WTC11 (cell line): ENCODE measurements around the gene NUP210. TPM values are rescaled to one million over a fixed set of nuclear protein-coding genes. Genes with fewer than 3 reads are reported as not detected.

ENCODE experiments used
- ATAC-seq: fragments of 200-7000 bp; cut with Tn5 transposase; 2 replicates; pipeline ENCODE4 v1.10.0; 2021; ENCODE audit warnings: mild to moderate bottlenecking, moderate library complexity
- CTCF ChIA-PET: fragments of 300-600 bp; sonication (Branson Sonifier 250); formaldehyde crosslinking; loops from one replicate; lab custom pipeline; 2021; ENCODE audit warnings: antibody characterized with exemption; lab: Charles Lee
- POLR2A ChIA-PET: fragments of 350-600 bp; sonication (Branson Sonifier 250); formaldehyde crosslinking; loops from one replicate; lab custom pipeline; 2021; ENCODE audit warnings: antibody characterized with exemption; lab: Charles Lee
- DNase-seq: peaks from one replicate; pipeline ENCODE4 v3.0.0; 2021; ENCODE audit warnings: low spot score
- H3K27ac Mint-ChIP-seq: 2 replicates; pipeline ENCODE4 v1.8.0; 2021; ENCODE audit warnings: mixed read lengths
- H3K27me3 Mint-ChIP-seq: 2 replicates; pipeline ENCODE4 v1.8.0; 2021; ENCODE audit warnings: low read depth, mild to moderate bottlenecking, moderate library complexity, mixed read lengths
- H3K36me3 Mint-ChIP-seq: 2 replicates; pipeline ENCODE4 v1.8.0; 2021; ENCODE audit warnings: mixed read lengths
- H3K4me1 Mint-ChIP-seq: 2 replicates; pipeline ENCODE4 v1.8.0; 2022; ENCODE audit warnings: mixed read lengths
- H3K4me3 Mint-ChIP-seq: 2 replicates; pipeline ENCODE4 v1.8.0; 2021; ENCODE audit warnings: mild to moderate bottlenecking, moderate library complexity, mixed read lengths
- H3K9me3 Mint-ChIP-seq: 2 replicates; pipeline ENCODE4 v1.8.0; 2021; ENCODE audit warnings: mixed read lengths
- CREB1 ChIP-seq: sonication (generic); formaldehyde crosslinking; IDR thresholded peaks from 2 replicates; pipeline ENCODE4 v1.8.0; 2023; ENCODE audit warnings: mild to moderate bottlenecking, missing genetic modification reagents
- CREM ChIP-seq: sonication (generic); formaldehyde crosslinking; IDR thresholded peaks from 2 replicates; pipeline ENCODE4 v1.8.1; 2022; ENCODE audit warnings: mild to moderate bottlenecking, missing genetic modification reagents, moderate library complexity
- ELF4 ChIP-seq: sonication (generic); formaldehyde crosslinking; IDR thresholded peaks from 2 replicates; pipeline ENCODE4 v1.8.1; 2022; ENCODE audit warnings: low read depth, mild to moderate bottlenecking, moderate library complexity, missing genetic modification reagents
- ETV6 ChIP-seq: sonication (generic); formaldehyde crosslinking; IDR thresholded peaks from 2 replicates; pipeline ENCODE4 v1.8.1; 2022; ENCODE audit warnings: mild to moderate bottlenecking, missing genetic modification reagents
- HMGA2 ChIP-seq: fragments of 250-450 bp; sonication (Bioruptor Pico); IDR thresholded peaks from 2 replicates; pipeline ENCODE4 v1.4.0; 2021; ENCODE audit warnings: mild to moderate bottlenecking, moderate library complexity
- KAT7 ChIP-seq: sonication (generic); formaldehyde crosslinking; IDR thresholded peaks from 2 replicates; pipeline ENCODE4 v1.8.1; 2023; ENCODE audit warnings: missing genetic modification reagents, mild to moderate bottlenecking, borderline replicate concordance
- NFATC4 ChIP-seq: fragments of 250-450 bp; sonication (Bioruptor Pico); IDR thresholded peaks from 2 replicates; pipeline ENCODE4 v1.9.0; 2021; ENCODE audit warnings: mild to moderate bottlenecking
- NR3C1 ChIP-seq: sonication (generic); formaldehyde crosslinking; conservative IDR thresholded peaks from 2 replicates; pipeline ENCODE4 v1.8.1; 2023; ENCODE audit warnings: low read depth, mild to moderate bottlenecking, missing genetic modification reagents
- RELA ChIP-seq: sonication (generic); formaldehyde crosslinking; IDR thresholded peaks from 2 replicates; pipeline ENCODE4 v1.8.1; 2022; ENCODE audit warnings: missing genetic modification reagents, mild to moderate bottlenecking, borderline replicate concordance
- RORB ChIP-seq: fragments of 250-450 bp; sonication (Bioruptor Pico); IDR thresholded peaks from 2 replicates; pipeline ENCODE4 v1.9.0; 2021; ENCODE audit warnings: mild to moderate bottlenecking
- TEAD4 ChIP-seq: sonication (generic); formaldehyde crosslinking; IDR thresholded peaks from 2 replicates; pipeline ENCODE4 v1.8.0; 2022; ENCODE audit warnings: mild to moderate bottlenecking, missing genetic modification reagents
- ZNF219 ChIP-seq: sonication (generic); formaldehyde crosslinking; IDR thresholded peaks from 2 replicates; pipeline ENCODE4 v1.8.0; 2023; ENCODE audit warnings: missing genetic modification reagents, mild to moderate bottlenecking, borderline replicate concordance
- ZNF263 ChIP-seq: sonication (generic); formaldehyde crosslinking; IDR thresholded peaks from 2 replicates; pipeline ENCODE4 v1.8.1; 2022; ENCODE audit warnings: low read depth, mild to moderate bottlenecking, moderate library complexity, missing genetic modification reagents
- ZNF416 ChIP-seq: fragments of 250-450 bp; sonication (Bioruptor Pico); IDR thresholded peaks from 2 replicates; pipeline ENCODE4 v1.9.0; 2021; ENCODE audit warnings: mild to moderate bottlenecking, inconsistent platforms
- ZNF423 ChIP-seq: fragments of 250-450 bp; sonication (Bioruptor Pico); IDR thresholded peaks from 2 replicates; pipeline ENCODE4 v2.1.2; 2022; ENCODE audit warnings: mild to moderate bottlenecking, moderate library complexity
- ZNF512 ChIP-seq: sonication (generic); formaldehyde crosslinking; IDR thresholded peaks from 2 replicates; pipeline ENCODE4 v1.8.1; 2022; ENCODE audit warnings: missing genetic modification reagents, borderline replicate concordance
- ZNF671 ChIP-seq: fragments of 250-450 bp; sonication (Bioruptor Pico); IDR thresholded peaks from 2 replicates; pipeline ENCODE4 v1.8.0; 2021; ENCODE audit warnings: mild to moderate bottlenecking
- total RNA-seq: library from RNA; stranded (reverse); gene quantifications from 3 replicates; pipeline ENCODE4 v1.2.3, GENCODE V29; 2021
- TF ChIP-seq, protein P1 (sequence below): sonication (generic); formaldehyde crosslinking; IDR thresholded peaks from 2 replicates; pipeline ENCODE4 v1.8.1; 2023; ENCODE audit warnings: mild to moderate bottlenecking, missing genetic modification reagents, moderate library complexity
- TF ChIP-seq, protein P2 (sequence below): sonication (generic); formaldehyde crosslinking; IDR thresholded peaks from 2 replicates; pipeline ENCODE4 v1.8.1; 2022; ENCODE audit warnings: low read depth, mild to moderate bottlenecking, moderate library complexity, missing genetic modification reagents, borderline replicate concordance
- TF ChIP-seq, protein P3 (sequence below): sonication (generic); formaldehyde crosslinking; IDR thresholded peaks from 2 replicates; pipeline ENCODE4 v1.8.0; 2022; ENCODE audit warnings: mild to moderate bottlenecking, missing genetic modification reagents
- TF ChIP-seq, protein P4 (sequence below): sonication (generic); formaldehyde crosslinking; IDR thresholded peaks from 2 replicates; pipeline ENCODE4 v1.8.0; 2022; ENCODE audit warnings: mild to moderate bottlenecking, missing genetic modification reagents
- TF ChIP-seq, protein P5 (sequence below): fragments of 200-600 bp; IDR thresholded peaks from 2 replicates; pipeline ENCODE4 v1.8.0; 2022; ENCODE audit warnings: antibody characterized with exemption
- TF ChIP-seq, protein P6 (sequence below): fragments of 250-450 bp; sonication (Bioruptor Pico); IDR thresholded peaks from 2 replicates; pipeline ENCODE4 v1.9.0; 2021; ENCODE audit warnings: mild to moderate bottlenecking

NUP210 gene
- total RNA-seq, 1 experiment from 2014 or later: 59.2 TPM

DNA sequence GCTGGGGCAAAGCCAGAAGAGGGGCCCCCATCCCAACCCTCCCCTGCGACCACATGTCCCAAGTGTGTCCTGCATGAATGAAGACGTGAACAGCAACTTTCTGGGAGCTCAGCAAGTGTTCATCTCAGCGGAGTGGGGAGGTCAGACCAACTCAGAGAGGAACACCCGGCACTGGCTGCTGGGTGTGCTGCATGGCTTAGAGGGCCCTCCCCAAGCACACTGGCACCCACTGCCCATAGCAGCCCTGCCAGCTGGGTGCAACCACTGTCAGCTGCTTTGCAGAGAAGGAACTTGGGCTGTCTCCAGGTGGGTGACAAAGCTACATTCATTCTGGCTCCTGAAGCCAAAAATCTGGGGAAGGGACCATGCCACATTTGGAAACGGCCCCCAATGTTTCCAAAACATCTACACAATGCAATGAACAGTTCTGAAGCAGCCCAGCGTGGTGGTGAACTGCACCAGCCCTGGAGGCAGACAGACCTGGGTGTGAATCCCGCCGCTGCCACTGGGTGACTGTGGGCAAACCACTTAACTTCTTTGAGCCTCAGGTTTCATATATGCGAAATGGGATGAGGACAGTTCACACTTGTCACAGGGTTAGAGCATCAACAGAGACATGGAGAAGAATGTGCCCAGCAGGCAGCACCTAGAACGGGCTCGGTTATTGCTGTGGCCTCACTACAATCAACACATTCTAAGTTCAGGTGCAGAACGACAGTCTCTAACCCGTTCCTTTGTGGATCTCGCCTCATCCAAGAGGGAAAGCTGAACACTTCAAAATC is 145.4 kb downstream of the NUP210 start:
- H3K27me3 Mint-ChIP-seq: no peaks in the 10 kb centered on the region
- TF ChIP-seq CREB1 (CRISPR knock-in tag) (no peak), ZNF423 (CRISPR knock-in tag) (no peak), ZNF219 (CRISPR knock-in tag) (no peak), ZNF416 (no peak), HMGA2 (CRISPR knock-in tag) (no peak), ELF4 (CRISPR knock-in tag) (no peak), RELA (CRISPR knock-in tag) (no peak), KAT7 (CRISPR knock-in tag) (no peak), RORB (no peak), ZNF512 (CRISPR knock-in tag) (no peak)
- TF ChIP-seq, protein P1, sequence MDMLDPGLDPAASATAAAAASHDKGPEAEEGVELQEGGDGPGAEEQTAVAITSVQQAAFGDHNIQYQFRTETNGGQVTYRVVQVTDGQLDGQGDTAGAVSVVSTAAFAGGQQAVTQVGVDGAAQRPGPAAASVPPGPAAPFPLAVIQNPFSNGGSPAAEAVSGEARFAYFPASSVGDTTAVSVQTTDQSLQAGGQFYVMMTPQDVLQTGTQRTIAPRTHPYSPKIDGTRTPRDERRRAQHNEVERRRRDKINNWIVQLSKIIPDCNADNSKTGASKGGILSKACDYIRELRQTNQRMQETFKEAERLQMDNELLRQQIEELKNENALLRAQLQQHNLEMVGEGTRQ (CRISPR knock-in tag): no peak
- TF ChIP-seq, protein P2, sequence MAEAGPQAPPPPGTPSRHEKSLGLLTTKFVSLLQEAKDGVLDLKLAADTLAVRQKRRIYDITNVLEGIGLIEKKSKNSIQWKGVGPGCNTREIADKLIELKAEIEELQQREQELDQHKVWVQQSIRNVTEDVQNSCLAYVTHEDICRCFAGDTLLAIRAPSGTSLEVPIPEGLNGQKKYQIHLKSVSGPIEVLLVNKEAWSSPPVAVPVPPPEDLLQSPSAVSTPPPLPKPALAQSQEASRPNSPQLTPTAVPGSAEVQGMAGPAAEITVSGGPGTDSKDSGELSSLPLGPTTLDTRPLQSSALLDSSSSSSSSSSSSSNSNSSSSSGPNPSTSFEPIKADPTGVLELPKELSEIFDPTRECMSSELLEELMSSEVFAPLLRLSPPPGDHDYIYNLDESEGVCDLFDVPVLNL (CRISPR knock-in tag): no peak
- TF ChIP-seq, protein P3, sequence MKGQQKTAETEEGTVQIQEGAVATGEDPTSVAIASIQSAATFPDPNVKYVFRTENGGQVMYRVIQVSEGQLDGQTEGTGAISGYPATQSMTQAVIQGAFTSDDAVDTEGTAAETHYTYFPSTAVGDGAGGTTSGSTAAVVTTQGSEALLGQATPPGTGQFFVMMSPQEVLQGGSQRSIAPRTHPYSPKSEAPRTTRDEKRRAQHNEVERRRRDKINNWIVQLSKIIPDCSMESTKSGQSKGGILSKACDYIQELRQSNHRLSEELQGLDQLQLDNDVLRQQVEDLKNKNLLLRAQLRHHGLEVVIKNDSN: no peak
- TF ChIP-seq, protein P4, sequence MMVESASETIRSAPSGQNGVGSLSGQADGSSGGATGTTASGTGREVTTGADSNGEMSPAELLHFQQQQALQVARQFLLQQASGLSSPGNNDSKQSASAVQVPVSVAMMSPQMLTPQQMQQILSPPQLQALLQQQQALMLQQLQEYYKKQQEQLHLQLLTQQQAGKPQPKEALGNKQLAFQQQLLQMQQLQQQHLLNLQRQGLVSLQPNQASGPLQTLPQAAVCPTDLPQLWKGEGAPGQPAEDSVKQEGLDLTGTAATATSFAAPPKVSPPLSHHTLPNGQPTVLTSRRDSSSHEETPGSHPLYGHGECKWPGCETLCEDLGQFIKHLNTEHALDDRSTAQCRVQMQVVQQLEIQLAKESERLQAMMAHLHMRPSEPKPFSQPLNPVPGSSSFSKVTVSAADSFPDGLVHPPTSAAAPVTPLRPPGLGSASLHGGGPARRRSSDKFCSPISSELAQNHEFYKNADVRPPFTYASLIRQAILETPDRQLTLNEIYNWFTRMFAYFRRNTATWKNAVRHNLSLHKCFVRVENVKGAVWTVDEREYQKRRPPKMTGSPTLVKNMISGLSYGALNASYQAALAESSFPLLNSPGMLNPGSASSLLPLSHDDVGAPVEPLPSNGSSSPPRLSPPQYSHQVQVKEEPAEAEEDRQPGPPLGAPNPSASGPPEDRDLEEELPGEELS (CRISPR knock-in tag): no peak
- H3K27ac Mint-ChIP-seq: no peak overlapping the region
- CTCF ChIA-PET: no interaction called here
- peak; percentile 3 for DNase-seq
- H3K9me3 Mint-ChIP-seq: peaks cover 11% of the 10 kb centered on the region; the same call in 1 of the 2 replicates
- no peak overlapping the region for H3K4me3 Mint-ChIP-seq
- POLR2A ChIA-PET: no interaction called here
- ATAC-seq: no peak
- H3K36me3 Mint-ChIP-seq: peaks cover 3% of the 10 kb centered on the region
- peaks cover 19% of the 10 kb centered on the region for H3K4me1 Mint-ChIP-seq

DNA sequence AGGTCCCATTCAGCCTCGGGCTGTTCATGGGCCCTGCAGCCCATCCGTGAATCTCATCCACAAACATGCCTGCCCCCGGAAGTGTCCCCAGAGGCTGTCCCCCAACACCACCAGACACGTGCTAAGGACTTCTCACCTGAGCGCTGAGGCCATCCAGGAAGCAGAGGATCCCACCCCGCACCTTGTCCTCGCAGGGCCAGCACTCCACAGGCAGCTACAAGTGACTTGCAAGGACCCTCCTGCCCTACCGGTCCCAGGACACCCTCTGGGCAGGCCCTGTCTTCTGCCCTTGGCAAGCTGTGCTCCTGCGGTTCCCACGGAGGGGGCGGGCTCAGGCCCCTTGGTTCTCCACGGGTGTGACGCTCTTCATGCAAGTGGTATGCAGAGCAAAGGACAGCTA is 146.0 kb downstream of the NUP210 start:
- ChIA-PET POLR2A (no interaction called here), CTCF (no interaction called here)
- H3K4me1 Mint-ChIP-seq: peaks cover 19% of the 10 kb centered on the region
- no peak overlapping the region for H3K27ac Mint-ChIP-seq
- H3K27me3 Mint-ChIP-seq: no peaks in the 10 kb centered on the region
- DNase-seq (peak; percentile 11), ATAC-seq (no peak)
- peaks cover 8% of the 10 kb centered on the region for H3K36me3 Mint-ChIP-seq
- no peak overlapping the region for H3K4me3 Mint-ChIP-seq
- H3K9me3 Mint-ChIP-seq: peaks cover 11% of the 10 kb centered on the region; the same call in 1 of the 2 replicates
- TF ChIP-seq NFATC4 (CRISPR knock-in tag) (no peak), ETV6 (CRISPR knock-in tag) (no peak), CREM (CRISPR knock-in tag) (no peak), RORB (no peak), NR3C1 (CRISPR knock-in tag) (no peak), ZNF671 (CRISPR knock-in tag) (no peak), ZNF263 (CRISPR knock-in tag) (no peak), TEAD4 (CRISPR knock-in tag) (no peak)
- TF ChIP-seq, protein P4 (CRISPR knock-in tag): no peak
- TF ChIP-seq, protein P5, sequence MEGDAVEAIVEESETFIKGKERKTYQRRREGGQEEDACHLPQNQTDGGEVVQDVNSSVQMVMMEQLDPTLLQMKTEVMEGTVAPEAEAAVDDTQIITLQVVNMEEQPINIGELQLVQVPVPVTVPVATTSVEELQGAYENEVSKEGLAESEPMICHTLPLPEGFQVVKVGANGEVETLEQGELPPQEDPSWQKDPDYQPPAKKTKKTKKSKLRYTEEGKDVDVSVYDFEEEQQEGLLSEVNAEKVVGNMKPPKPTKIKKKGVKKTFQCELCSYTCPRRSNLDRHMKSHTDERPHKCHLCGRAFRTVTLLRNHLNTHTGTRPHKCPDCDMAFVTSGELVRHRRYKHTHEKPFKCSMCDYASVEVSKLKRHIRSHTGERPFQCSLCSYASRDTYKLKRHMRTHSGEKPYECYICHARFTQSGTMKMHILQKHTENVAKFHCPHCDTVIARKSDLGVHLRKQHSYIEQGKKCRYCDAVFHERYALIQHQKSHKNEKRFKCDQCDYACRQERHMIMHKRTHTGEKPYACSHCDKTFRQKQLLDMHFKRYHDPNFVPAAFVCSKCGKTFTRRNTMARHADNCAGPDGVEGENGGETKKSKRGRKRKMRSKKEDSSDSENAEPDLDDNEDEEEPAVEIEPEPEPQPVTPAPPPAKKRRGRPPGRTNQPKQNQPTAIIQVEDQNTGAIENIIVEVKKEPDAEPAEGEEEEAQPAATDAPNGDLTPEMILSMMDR: no peak
- TF ChIP-seq, protein P6, sequence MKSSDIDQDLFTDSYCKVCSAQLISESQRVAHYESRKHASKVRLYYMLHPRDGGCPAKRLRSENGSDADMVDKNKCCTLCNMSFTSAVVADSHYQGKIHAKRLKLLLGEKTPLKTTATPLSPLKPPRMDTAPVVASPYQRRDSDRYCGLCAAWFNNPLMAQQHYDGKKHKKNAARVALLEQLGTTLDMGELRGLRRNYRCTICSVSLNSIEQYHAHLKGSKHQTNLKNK (CRISPR knock-in tag): no peak
- TF ChIP-seq, protein P3: no peak
